Body of pancreas (tissue), 4 donors: ENCODE measurements around the gene ASNS.
"Not testable (repeated sequence)": the region's sequence is repeated elsewhere in the genome, so short reads cannot be mapped to it uniquely, and the experiment has no call there.

Experiments
- POLR2A ChIP-seq, 3 donors: fragments of 450-650 bp; IDR thresholded peaks; one replicate each; pipeline ENCODE4 v1.6.1; 2016; ENCODE audit warnings: antibody characterized with exemption in 3 of 3, mild to moderate bottlenecking in 2 of 3
- TF ChIP-seq, protein P1 (sequence below), 7 experiments: fragments of 450-650 bp in 4 of 7; fragments of 200-600 bp in 3 of 7; sonication (generic) in 3 of 7; IDR thresholded peaks; one replicate each; pipeline ENCODE4 v1.5.1; 2016 to 2019; ENCODE audit warnings: antibody characterized with exemption in 7 of 7

DNA sequence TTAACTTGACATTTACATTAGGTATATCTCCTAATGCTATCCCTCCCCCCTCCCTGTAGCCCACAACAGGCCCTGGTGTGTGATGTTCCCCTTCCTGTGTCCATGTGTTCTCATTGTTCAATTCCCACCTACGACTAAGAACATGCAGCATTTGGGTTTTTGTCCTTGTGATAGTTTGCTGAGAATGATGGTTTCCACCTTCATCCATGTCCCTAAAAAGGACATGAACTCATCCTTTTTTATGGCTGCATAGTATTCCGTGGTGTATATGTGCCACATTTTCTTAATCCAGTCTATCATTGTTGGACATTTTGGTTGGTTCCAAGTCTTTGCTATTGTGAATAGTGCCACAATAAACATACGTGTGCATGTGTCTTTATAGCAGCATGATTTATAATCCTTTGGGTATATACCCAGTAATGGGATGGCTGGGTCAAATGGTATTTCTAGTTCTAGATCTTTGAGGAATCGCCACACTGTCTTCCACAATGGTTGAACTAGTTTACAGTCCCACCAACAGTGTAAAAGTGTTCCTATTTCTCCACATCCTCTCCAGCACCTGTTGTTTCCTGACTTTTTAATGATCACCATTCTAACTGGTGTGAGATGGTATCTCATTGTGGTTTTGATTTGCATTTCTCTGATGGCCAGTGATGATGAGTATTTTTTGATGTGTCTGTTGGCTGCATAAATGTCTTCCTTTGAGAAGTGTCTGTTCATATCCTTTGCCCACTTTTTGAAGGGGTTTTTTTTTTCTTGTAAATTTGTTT is 21.8 kb downstream of the ASNS start:
- not testable (repeated sequence) for TF ChIP-seq POLR2A (IDR thresholded peaks at IDR 0.05)
- TF ChIP-seq, protein P1, sequence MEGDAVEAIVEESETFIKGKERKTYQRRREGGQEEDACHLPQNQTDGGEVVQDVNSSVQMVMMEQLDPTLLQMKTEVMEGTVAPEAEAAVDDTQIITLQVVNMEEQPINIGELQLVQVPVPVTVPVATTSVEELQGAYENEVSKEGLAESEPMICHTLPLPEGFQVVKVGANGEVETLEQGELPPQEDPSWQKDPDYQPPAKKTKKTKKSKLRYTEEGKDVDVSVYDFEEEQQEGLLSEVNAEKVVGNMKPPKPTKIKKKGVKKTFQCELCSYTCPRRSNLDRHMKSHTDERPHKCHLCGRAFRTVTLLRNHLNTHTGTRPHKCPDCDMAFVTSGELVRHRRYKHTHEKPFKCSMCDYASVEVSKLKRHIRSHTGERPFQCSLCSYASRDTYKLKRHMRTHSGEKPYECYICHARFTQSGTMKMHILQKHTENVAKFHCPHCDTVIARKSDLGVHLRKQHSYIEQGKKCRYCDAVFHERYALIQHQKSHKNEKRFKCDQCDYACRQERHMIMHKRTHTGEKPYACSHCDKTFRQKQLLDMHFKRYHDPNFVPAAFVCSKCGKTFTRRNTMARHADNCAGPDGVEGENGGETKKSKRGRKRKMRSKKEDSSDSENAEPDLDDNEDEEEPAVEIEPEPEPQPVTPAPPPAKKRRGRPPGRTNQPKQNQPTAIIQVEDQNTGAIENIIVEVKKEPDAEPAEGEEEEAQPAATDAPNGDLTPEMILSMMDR (IDR thresholded peaks at IDR 0.05), result not testable (repeated sequence)
